Common myeloid progenitor, CD34-positive (primary cell): Measurements from ENCODE around the gene DPP8.

Experiments
- CTCF ChIA-PET: fragments of 350-600 bp; sonication (Branson Sonifier 250); formaldehyde crosslinking; loops from one replicate; lab custom pipeline; 2021; ENCODE audit warnings: antibody characterized with exemption; lab: Charles Lee
- POLR2A ChIA-PET: fragments of 350-600 bp; sonication (Branson Sonifier 250); formaldehyde crosslinking; loops from one replicate; lab custom pipeline; 2021; ENCODE audit warnings: antibody characterized with exemption; lab: Charles Lee
- DNase-seq, 3 donors: peaks; one replicate each; pipeline versions ENCODE4 v3.0.0 to v3.0.0-alpha.2; 2013
- H3K27ac ChIP-seq, 2 experiments: 1 replicate in 1 of 2; 2 replicates in 1 of 2; pipeline ENCODE4 v1.7.0; 2013; ENCODE audit warnings: inconsistent platforms in 2 of 2, low read length in 2 of 2, mild to moderate bottlenecking in 2 of 2, low read depth in 1 of 2, moderate library complexity in 1 of 2; ENCODE audit not compliant: severe bottlenecking in 2 of 2, insufficient read depth in 1 of 2, poor library complexity in 1 of 2
- H3K27me3 ChIP-seq, 5 experiments: replicated peaks in 2 of 5; 1 replicate in 3 of 5; 2 replicates in 2 of 5; pipeline versions ENCODE4 v1.6.1 to v1.7.0; 2013; ENCODE audit warnings: low read length in 4 of 5, mild to moderate bottlenecking in 2 of 5, moderate library complexity in 2 of 5, inconsistent platforms in 1 of 5; ENCODE audit not compliant: insufficient read depth in 5 of 5, control insufficient read depth in 4 of 5
- H3K36me3 ChIP-seq, 4 experiments: 1 replicate in 2 of 4; 2 replicates in 2 of 4; pipeline versions ENCODE4 v1.6.1 to v1.7.0; 2013; ENCODE audit warnings: low read length in 3 of 4, control low read depth in 1 of 4, mild to moderate bottlenecking in 1 of 4; ENCODE audit not compliant: control insufficient read depth in 4 of 4, insufficient read depth in 4 of 4
- H3K4me1 ChIP-seq, 4 experiments: 1 replicate in 3 of 4; 2 replicates in 1 of 4; pipeline versions ENCODE4 v1.6.1 to v1.7.1; 2013; ENCODE audit warnings: low read length in 3 of 4, mild to moderate bottlenecking in 3 of 4, control low read depth in 1 of 4, inconsistent platforms in 1 of 4, moderate library complexity in 1 of 4; ENCODE audit not compliant: control insufficient read depth in 4 of 4, insufficient read depth in 4 of 4; ENCODE audit errors: control extremely low read depth in 1 of 4
- H3K4me3 ChIP-seq, 7 experiments: 1 replicate in 4 of 7; 2 replicates in 3 of 7; pipeline versions ENCODE4 v1.5.1 to v1.7.0; 2013; ENCODE audit warnings: mild to moderate bottlenecking in 7 of 7, low read length in 6 of 7, moderate library complexity in 6 of 7, inconsistent platforms in 2 of 7, low read depth in 2 of 7, control low read depth in 1 of 7; ENCODE audit not compliant: insufficient read depth in 4 of 7, control insufficient read depth in 1 of 7; ENCODE audit errors: extremely low read depth in 1 of 7
- H3K9me3 ChIP-seq, 5 experiments: 1 replicate in 4 of 5; 2 replicates in 1 of 5; pipeline versions ENCODE4 v1.6.1 to v1.7.1; 2013; ENCODE audit warnings: low read length in 4 of 5, mild to moderate bottlenecking in 2 of 5, inconsistent platforms in 1 of 5, low read depth in 1 of 5, moderate library complexity in 1 of 5; ENCODE audit not compliant: control insufficient read depth in 4 of 5, insufficient read depth in 2 of 5; ENCODE audit errors: control extremely low read depth in 1 of 5
- WGBS: methylation state at CpG from one replicate; pipeline ENCODE4 v1.1.5; 2013; ENCODE audit not compliant: insufficient coverage; 5-methylcytosine and 5-hydroxymethylcytosine counted together

The DPP8 gene

GRCh38 chr15:65396283-65396964 is 121.1 kb downstream of the DPP8 start:
- WGBS = 7% methylated on average over 23 of the region's 34 CpGs
- CTCF ChIA-PET = interaction anchor here (1.2 to 1.9 kb wide), 3 partner anchors 10 to 75 kb away, joined by 4 to 7 read pairs (median 4); no protein-coding TSS in a partner anchor
- H3K9me3 ChIP-seq = no peaks in the 10 kb centered on the region
- H3K27ac ChIP-seq = no peak overlapping the region
- DNase-seq = peak in 2 of 3 donors; percentile 37 to 49
- H3K4me3 ChIP-seq = peak overlapping the region in 1 of 7 experiments; percentile 24
- POLR2A ChIA-PET = no interaction called here
- peaks cover 0 to 20% (median 16%) of the 10 kb centered on the region in 4 experiments for H3K4me1 ChIP-seq
- H3K36me3 ChIP-seq = no peaks in the 10 kb centered on the region
- H3K27me3 ChIP-seq = peaks cover 6 to 74% (median 33%) of the 10 kb centered on the region in 5 experiments

DNA sequence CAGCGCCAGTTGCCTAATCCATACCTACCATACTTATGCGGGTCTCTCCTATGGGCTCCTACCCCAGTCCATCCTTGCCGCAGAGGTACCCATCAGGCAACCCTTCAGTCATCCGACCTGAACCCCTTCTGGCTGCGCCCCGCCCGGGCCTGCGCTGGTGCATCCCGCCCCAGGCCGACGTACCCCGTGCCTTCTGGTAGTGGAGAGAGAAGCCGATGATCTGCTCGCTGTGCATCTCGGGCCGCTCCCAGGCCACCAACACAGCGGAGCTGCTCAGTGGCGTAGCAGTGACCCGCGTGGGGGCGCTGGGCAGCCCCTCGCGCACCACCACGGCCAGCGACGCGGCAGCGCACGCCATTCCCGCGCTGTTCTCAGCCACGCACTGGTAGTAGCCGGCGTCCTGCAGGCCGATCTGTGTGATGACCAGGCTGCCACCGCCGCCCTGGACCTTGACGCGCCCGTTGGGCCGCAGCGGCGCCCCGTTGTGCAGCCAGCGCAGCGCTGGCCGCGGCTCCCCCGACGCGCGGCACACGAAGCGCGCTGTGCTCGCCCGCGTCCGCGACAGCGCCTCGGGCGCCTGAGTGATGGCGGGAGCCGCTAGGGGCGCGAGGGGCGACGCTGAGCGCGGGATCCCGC is 121.8 kb downstream of the DPP8 start:
- CTCF ChIA-PET = interaction anchor here (1.6 to 20.5 kb wide), 5 partner anchors 9 to 76 kb away, joined by 6 to 416 read pairs (median 8); no protein-coding TSS in a partner anchor
- peaks cover 6 to 74% (median 30%) of the 10 kb centered on the region in 5 experiments for H3K27me3 ChIP-seq
- H3K36me3 ChIP-seq = no peaks in the 10 kb centered on the region
- peaks cover 0 to 16% (median 12%) of the 10 kb centered on the region in 4 experiments for H3K4me1 ChIP-seq
- H3K9me3 ChIP-seq = no peaks in the 10 kb centered on the region
- DNase-seq = peak in 2 of 3 donors; percentile 43 to 53
- POLR2A ChIA-PET = no interaction called here
- H3K27ac ChIP-seq = no peak overlapping the region
- peak overlapping the region in 3 of 7 experiments; percentile 25 to 62 (median 50) for H3K4me3 ChIP-seq
- 18% methylated on average over 40 of the region's 72 CpGs for WGBS

DNA sequence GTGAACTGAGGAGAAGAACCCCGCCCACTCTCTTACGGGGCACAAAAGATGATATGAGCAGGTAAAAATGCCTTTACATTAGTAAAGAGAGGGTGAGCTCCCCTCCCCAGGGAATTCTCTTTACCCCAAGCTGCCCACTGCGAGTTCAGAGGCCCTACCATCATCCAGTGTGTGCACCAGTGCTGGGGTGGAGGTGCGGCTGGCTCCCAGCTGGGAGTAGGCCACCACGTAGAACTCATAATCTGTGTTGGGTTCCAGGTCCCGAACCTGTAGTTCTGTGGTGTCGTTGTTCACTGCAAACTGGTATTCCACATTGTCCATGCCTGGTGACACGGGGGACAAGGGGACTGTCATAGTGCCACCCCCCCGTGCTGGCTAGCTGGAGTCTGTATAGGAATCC is 122.6 kb downstream of the DPP8 start:
- Histone ChIP-seq H3K27ac (no peak overlapping the region), H3K36me3 (no peaks in the 10 kb centered on the region), H3K27me3 (peaks cover 6 to 69% (median 32%) of the 10 kb centered on the region in 5 experiments), H3K4me1 (peaks cover 0 to 16% (median 12%) of the 10 kb centered on the region in 4 experiments), H3K9me3 (no peaks in the 10 kb centered on the region), H3K4me3 (no peak overlapping the region)
- CTCF ChIA-PET = interaction anchor here (0.7 to 20.5 kb wide), 10 partner anchors 9 to 75 kb away, joined by 3 to 416 read pairs (median 6); no protein-coding TSS in a partner anchor
- WGBS = 93% methylated on average over 7 of the region's 9 CpGs
- POLR2A ChIA-PET = interaction anchor here (0.9 kb wide), 1 partner anchor 40 kb away, joined by 3 read pairs; no protein-coding TSS in a partner anchor
- DNase-seq = no peak

DNA sequence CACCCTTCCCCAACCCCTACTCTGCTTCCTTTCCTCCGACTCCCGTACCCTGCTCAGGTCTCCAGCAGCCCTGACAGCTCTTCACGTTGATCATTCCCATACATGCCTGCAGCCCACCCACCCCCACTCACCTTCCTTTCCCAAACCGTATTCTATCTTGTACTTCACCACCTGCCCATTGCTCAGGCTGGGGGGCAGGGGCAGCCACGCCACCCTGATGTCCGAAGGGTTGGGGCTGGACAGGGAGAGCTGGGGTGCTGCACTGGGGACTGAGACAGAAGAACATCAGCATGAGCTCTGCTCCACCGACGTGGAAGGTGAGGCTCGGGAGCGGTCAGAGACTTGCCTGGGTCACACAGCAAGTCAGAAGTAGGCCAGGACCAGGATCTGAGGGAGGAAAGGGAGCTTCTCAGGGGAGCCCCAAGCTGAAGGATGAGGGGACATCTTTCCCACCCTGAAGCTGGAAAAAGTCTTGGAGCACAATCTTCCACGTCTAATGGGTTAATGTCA is 123.2 kb downstream of the DPP8 start:
- H3K4me3 ChIP-seq = no peak overlapping the region
- no peak overlapping the region for H3K27ac ChIP-seq
- peaks cover 0 to 16% (median 12%) of the 10 kb centered on the region in 4 experiments for H3K4me1 ChIP-seq
- WGBS = 91% methylated on average over 11 of the region's 11 CpGs
- H3K9me3 ChIP-seq = no peaks in the 10 kb centered on the region
- H3K36me3 ChIP-seq = no peaks in the 10 kb centered on the region
- no peak for DNase-seq
- POLR2A ChIA-PET = interaction anchor here (0.9 kb wide), 1 partner anchor 41 kb away, joined by 3 read pairs; no protein-coding TSS in a partner anchor
- CTCF ChIA-PET = interaction anchor here (0.7 to 20.5 kb wide), 10 partner anchors 8 to 74 kb away, joined by 3 to 416 read pairs (median 6); no protein-coding TSS in a partner anchor
- H3K27me3 ChIP-seq = peaks cover 6 to 69% (median 32%) of the 10 kb centered on the region in 5 experiments

DNA sequence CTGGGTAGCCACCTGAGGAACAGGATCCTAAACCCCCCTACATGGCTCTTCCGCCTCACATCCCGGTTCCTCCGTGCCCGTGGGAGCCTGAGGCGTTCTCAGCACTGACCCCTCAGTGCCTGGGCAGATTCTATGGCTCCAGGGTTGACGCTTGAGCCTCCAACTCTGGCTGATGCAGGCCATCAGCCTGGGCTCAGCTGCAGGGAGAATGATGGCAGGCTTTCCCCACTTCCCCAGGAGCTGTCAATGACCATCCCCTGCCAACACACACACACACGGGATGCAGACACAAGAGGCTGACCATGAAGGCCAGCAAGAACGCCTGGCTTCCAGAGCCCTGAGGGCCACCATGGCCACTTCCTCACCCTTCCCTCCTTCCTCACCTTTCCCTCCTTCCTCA is 123.9 kb downstream of the DPP8 start:
- no peak for DNase-seq
- Histone ChIP-seq H3K36me3 (no peaks in the 10 kb centered on the region), H3K27ac (no peak overlapping the region), H3K4me3 (no peak overlapping the region), H3K27me3 (peaks cover 6 to 67% (median 34%) of the 10 kb centered on the region in 5 experiments), H3K4me1 (peaks cover 0 to 16% (median 12%) of the 10 kb centered on the region in 4 experiments), H3K9me3 (no peaks in the 10 kb centered on the region)
- WGBS = 91% methylated on average over 8 of the region's 8 CpGs
- ChIA-PET POLR2A (no interaction called here), CTCF (interaction anchor here (1.8 to 20.5 kb wide), 3 partner anchors 11 to 73 kb away, joined by 7 to 416 read pairs (median 9); no protein-coding TSS in a partner anchor)

DNA sequence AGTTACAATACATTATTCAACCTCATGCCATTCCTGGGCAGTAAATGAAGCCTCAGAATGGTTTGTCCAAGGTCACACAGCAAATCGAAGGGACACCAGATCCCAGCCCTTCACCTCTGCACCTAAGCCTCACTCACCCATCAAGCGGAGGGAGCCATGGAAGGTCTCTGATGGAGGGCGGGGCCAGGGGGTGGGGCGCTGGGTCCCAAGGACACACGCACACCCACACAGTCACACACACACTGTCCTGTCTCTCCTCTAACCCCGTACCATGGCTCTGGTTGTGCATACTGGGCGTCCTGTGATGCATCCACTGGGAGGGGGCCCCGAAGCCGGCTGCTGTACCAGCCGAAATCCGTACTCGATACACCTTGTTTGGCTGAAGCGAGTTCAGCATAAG is 124.4 kb downstream of the DPP8 start:
- 95% methylated on average over 10 of the region's 13 CpGs for WGBS

More for the DNA sequence above, 124.4 kb downstream of the DPP8 start:
- Histone ChIP-seq H3K9me3 (no peaks in the 10 kb centered on the region), H3K27me3 (peaks cover 6 to 70% (median 33%) of the 10 kb centered on the region in 5 experiments), H3K27ac (no peak overlapping the region), H3K4me1 (peaks cover 0 to 16% (median 12%) of the 10 kb centered on the region in 4 experiments), H3K4me3 (no peak overlapping the region), H3K36me3 (no peaks in the 10 kb centered on the region)
- ChIA-PET CTCF (interaction anchor here (2.6 to 20.5 kb wide), 2 partner anchors 14 to 73 kb away, joined by 7 to 416 read pairs; no protein-coding TSS in a partner anchor), POLR2A (no interaction called here)
- no peak for DNase-seq
